Measurements from ENCODE around the gene JUNB. TPM values are rescaled to one million over a fixed set of nuclear protein-coding genes. Genes with fewer than 3 reads are reported as not detected.

The JUNB gene
- total and polyA plus RNA-seq, 2 of the 13 experiments (the other 11 are each of a cell fraction or from before 2014, with no cell fraction given) = 7.7 to 8.2 TPM

- TF ChIP-seq ZNF281 (CRISPR knock-in tag; IDR thresholded peaks at IDR 0.05; ENCODE audit: borderline replicate concordance) (peak; percentile 87), SAP130 (CRISPR knock-in tag; IDR thresholded peaks at IDR 0.05; ENCODE audit: low read depth) (peak; percentile 54), TBL1XR1 (IDR thresholded peaks at IDR 0.05; ENCODE audit: borderline replicate concordance, low read length, partially characterized antibody) (no peak)
These were observed 2.6 kb upstream of the JUNB start (continued) for GRCh38 chr19:12788682-12789097.

- CTCF ChIA-PET (ENCODE audit: low intra/inter-chr PET ratio, low total read pairs) = interaction anchor here (1.4 kb wide), 1 partner anchor 11 kb away, joined by 4 read pairs; no protein-coding TSS in a partner anchor
- no peak for DNase-seq (ENCODE audit: low spot score)
- TF ChIP-seq NFYC (CRISPR knock-in tag; IDR thresholded peaks at IDR 0.05) (no peak), SSRP1 (CRISPR knock-in tag; IDR thresholded peaks at IDR 0.05) (no peak; the same call in 1 of the 2 replicates), ZNF749 (CRISPR knock-in tag; IDR thresholded peaks at IDR 0.05; ENCODE audit: borderline replicate concordance) (no peak), HNRNPLL (IDR thresholded peaks at IDR 0.05; ENCODE audit: low read depth, low read length, poor library complexity, severe bottlenecking) (no peak), PAF1 (CRISPR knock-in tag; IDR thresholded peaks at IDR 0.05) (no peak), MAX (IDR thresholded peaks at IDR 0.05) (peak; percentile 21), YEATS2 (CRISPR knock-in tag; IDR thresholded peaks at IDR 0.05; ENCODE audit: borderline replicate concordance) (no peak), SP4 (CRISPR knock-in tag; IDR thresholded peaks at IDR 0.05) (0 out of 2 replicates have a peak, but pooled peaks have one; percentile 0), ZNF276 (CRISPR knock-in tag; IDR thresholded peaks at IDR 0.05; ENCODE audit: low read depth) (0 out of 2 replicates have a peak, but pooled peaks have one; percentile 9), TGIF2 (CRISPR knock-in tag; IDR thresholded peaks at IDR 0.05) (0 out of 2 replicates have a peak, but pooled peaks have one; percentile 39), ZNF761 (CRISPR knock-in tag; conservative IDR thresholded peaks at IDR 0.05) (no peak), NFE2 (CRISPR knock-in tag; IDR thresholded peaks at IDR 0.05) (no peak)
These were observed 2.0 kb upstream of the JUNB start for GRCh38 chr19:12789098-12789903.

More at GRCh38 chr19:12789098-12789903, 2.0 kb upstream of the JUNB start:
- Histone ChIP-seq H4K20me1 (ENCODE audit: insufficient read depth, low read length) (no peaks in the 10 kb centered on the region), H3K9ac (ENCODE audit: insufficient read depth, low read depth, low read length) (peak overlapping the region; percentile 89), H3K4me1 (ENCODE audit: insufficient read depth, low read length) (peaks cover 66% of the 10 kb centered on the region), H3K27ac (ENCODE audit: extremely low read length, insufficient read depth, low read length) (peak overlapping the region; percentile 59), H3K27me3 (ENCODE audit: control insufficient read depth in 1 of 2, insufficient read depth in 2 of 2, low read length in 2 of 2) (no peaks in the 10 kb centered on the region; a peak in 2 of 5 replicates), H3K36me3 (replicated peaks in 1 of 2; ENCODE audit: control insufficient read depth in 1 of 2, insufficient read depth in 2 of 2, low read length in 2 of 2) (no peaks in the 10 kb centered on the region), H3K79me2 (ENCODE audit: insufficient read depth, low read length) (peaks cover 8% of the 10 kb centered on the region), H3K4me2 (ENCODE audit: low read depth, low read length) (peak overlapping the region; percentile 99), H2AFZ (ENCODE audit: low read length) (no peak overlapping the region), H3K4me3 (replicated peaks in 1 of 3; ENCODE audit: insufficient read depth in 1 of 3, low read depth in 2 of 3, low read length in 3 of 3) (peak overlapping the region; percentile 47 to 87 (median 60)), H3K9me3 (ENCODE audit: low read length) (no peaks in the 10 kb centered on the region)
- POLR2A ChIA-PET = interaction anchor here (1.4 to 1.9 kb wide), 3 partner anchors 11 to 66 kb away, joined by 4 to 21 read pairs (median 8); partner anchors contain the start of genes GET3 and TNPO2
- ATAC-seq (peak; percentile 14), FAIRE-seq (no peak)
- in situ Hi-C loops (cut with HindIII; ENCODE audit: extremely low pct_ligation_motif_present, low pct_unique_long_range_greater_than_20kb) (no loop called here), intact Hi-C loops (cut with micrococcal nuclease; ENCODE audit: unreplicated experiment) (no loop called here)
- no TSS peak for BruUV-seq (replicated peaks)
- 2% methylated on average over 8 of the region's 46 CpGs for WGBS (ENCODE audit: low lambda C conversion rate)

Measured in HepG2 (cell line).